Ectodermal cell (in vitro differentiated cells): Measurements from ENCODE around the gene GCGR.

Experiments used
- H3K27ac ChIP-seq: 2 replicates; pipeline ENCODE4 v1.7.0; 2013; ENCODE audit warnings: mild to moderate bottlenecking, low read depth, low read length; ENCODE audit not compliant: insufficient read depth, poor library complexity, severe bottlenecking
- H3K27me3 ChIP-seq: 2 replicates; pipeline ENCODE4 v1.7.0; 2013; ENCODE audit warnings: mild to moderate bottlenecking, low read length; ENCODE audit not compliant: insufficient read depth, control insufficient read depth, poor library complexity, severe bottlenecking
- H3K36me3 ChIP-seq: one replicate; pipeline ENCODE4 v1.7.0; 2013; ENCODE audit warnings: low read length; ENCODE audit not compliant: control insufficient read depth, insufficient read depth
- H3K4me1 ChIP-seq: one replicate; pipeline ENCODE4 v1.7.0; 2013; ENCODE audit warnings: low read length; ENCODE audit not compliant: control insufficient read depth, insufficient read depth
- H3K4me3 ChIP-seq: 2 replicates; pipeline ENCODE4 v1.7.0; 2013; ENCODE audit warnings: low read depth, low read length, control low read depth; ENCODE audit not compliant: insufficient read depth
- H3K9me3 ChIP-seq: 2 replicates; pipeline ENCODE4 v1.7.0; 2013; ENCODE audit warnings: mild to moderate bottlenecking, low read length, moderate library complexity; ENCODE audit not compliant: control insufficient read depth
- WGBS, 2 experiments: methylation state at CpG; one replicate each; pipeline ENCODE4 v1.1.7; 2013; ENCODE audit warnings: missing lambda C conversion rate in 2 of 2; 5-methylcytosine and 5-hydroxymethylcytosine counted together

Gene GCGR

DNA sequence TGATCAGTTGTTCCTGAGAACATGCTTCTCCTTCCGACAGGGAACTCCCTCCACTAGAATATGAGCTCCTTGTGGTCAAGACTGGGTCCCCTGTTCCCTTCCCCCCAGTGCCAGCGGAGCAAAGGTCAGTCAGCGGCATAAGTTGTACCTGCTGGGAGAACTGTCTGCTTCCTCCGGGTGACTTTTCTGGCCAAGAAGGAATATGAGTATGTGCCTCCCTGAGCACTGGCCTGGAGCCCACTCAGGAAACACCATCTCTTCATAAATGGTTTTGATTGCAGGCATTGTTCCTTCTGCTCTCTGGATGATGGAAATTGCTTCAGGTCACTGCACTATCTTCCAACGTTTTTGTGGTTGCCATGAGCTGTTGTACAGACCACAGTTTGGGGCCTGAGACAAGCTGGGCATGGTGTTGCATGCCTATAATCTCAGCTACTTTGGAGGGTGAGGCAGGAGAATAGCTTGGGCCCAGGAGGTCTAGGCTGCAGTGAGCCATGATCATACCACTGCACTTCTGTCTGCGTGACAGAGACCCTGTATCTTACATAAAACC is 59.2 kb downstream of the GCGR start:
- no peaks in the 10 kb centered on the region for H3K9me3 ChIP-seq
- peaks cover 24% of the 10 kb centered on the region for H3K4me1 ChIP-seq
- 93 to 95% methylated on average over 6 of the region's 6 CpGs for WGBS, 2 experiments
- no peaks in the 10 kb centered on the region for H3K27me3 ChIP-seq
- peaks cover 18% of the 10 kb centered on the region for H3K36me3 ChIP-seq
- no peak overlapping the region for H3K4me3 ChIP-seq
- no peak overlapping the region for H3K27ac ChIP-seq
